ENCODE measurements around the gene ARMC12.
A peak's percentile ranks its signal among the peaks of the same experiment; 100 is the strongest.

ARMC12 gene

GRCh38 chr6:35737413-35738211 is 780 bp downstream of the ARMC12 start:
- DNase-seq = peak; percentile 17

DNA sequence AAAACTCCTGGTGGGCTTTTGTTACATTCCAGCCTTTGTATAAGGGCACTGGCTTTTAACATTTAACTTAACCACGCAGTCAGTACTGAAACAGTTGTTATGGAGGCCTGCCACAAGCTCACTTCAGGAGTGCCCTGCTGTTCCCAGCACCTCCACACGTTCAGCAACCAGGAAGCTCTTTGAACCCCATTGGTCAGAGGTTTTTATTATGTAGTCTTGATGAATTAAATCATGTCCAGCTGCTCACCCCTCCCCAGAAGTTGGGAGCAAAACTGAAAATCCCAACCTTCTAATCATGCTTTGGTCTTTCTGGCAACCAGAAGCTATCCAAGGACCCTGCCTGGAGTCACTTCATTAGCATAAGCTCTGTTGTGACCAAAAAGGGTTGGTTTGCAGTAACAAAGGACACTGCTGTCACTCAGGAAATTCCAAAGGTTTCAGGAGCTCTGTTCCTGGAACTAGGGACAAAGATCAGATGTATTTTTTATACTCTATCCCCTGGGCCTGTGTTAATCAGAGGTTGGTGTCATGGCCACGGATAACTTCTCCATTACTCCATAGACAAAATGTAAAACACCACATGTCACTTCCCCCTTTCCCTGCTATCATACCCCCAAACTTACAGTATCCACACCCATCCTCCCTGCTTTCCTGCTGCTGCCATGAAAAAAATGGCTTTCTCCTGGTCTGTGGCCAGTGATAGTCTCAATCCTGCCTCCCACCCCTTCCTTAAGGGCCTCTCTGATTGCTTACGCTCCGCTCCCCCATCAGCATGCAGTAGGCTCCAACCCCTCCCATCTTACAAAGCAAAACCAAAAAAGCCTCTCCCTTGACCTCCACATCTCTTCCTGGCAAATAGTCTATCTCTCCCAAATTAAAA is 3.1 kb downstream of the ARMC12 start:
- DNase-seq = no peak

- DNase-seq = no peak
Measured at GRCh38 chr6:35742842-35743241, 6.0 kb downstream of the ARMC12 start.

GRCh38 chr6:35745509-35745908 is 8.7 kb downstream of the ARMC12 start:
- DNase-seq = no peak

DNA sequence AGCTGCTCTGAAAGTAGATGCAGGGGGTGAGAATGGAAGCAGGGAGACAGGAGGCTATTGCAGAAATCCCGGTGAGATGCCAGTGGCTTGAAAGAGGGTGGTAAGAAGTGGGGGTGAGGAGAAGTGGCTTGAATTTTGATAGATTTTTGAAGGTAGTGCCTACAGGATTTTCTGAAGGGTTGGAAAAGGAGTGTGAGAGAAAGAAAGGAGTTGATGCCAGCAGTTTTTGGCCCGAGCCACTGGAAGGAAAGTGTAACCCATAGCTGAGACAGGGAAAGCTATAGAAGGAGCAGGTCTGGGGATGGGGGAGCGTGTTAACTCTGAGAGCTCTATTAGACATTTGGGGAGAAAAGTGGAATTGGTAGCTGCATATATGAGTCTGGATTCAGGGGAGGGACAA is 9.7 kb downstream of the ARMC12 start:
- DNase-seq = no peak

DNA sequence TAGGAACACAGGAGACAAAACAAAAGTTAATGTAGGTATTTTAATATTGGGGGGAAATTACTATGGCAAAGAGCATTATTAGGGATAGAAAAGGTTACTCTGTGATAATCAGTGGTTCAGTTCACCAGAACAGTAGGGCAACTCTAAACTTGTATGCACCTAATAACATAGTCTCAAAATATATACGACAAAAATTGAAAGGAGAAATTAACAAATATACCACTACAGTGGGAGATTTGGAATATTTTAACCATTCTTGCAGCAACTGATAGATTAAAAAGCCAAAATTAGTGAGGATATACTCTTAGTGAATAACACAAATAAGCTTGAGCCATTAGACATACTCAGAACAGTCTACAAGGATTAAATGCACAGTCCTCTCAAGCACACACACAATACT is 11.0 kb downstream of the ARMC12 start:
- DNase-seq = no peak

GRCh38 chr6:35750557-35750956 is 13.7 kb downstream of the ARMC12 start:
- DNase-seq = no peak

DNA sequence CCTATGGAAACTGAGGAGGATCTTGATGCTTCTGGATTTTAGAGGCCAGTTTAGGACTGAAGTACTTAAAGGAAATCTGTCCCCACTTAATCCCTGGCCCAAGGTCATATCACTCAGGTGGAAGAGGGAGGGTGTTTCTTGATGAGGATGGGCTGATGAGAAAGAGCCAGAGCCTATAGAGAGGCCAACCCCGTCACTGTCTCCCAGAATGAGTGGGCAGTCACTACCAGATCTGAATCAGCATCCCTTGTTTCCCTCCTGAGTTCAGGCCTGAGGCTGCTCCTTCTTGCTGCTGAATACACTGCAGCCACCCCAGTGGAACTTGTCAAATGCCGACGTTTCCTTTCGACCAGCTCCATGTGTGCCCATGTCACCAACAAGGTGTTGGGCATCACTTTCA is 14.8 kb downstream of the ARMC12 start:
- DNase-seq = no peak

DNA sequence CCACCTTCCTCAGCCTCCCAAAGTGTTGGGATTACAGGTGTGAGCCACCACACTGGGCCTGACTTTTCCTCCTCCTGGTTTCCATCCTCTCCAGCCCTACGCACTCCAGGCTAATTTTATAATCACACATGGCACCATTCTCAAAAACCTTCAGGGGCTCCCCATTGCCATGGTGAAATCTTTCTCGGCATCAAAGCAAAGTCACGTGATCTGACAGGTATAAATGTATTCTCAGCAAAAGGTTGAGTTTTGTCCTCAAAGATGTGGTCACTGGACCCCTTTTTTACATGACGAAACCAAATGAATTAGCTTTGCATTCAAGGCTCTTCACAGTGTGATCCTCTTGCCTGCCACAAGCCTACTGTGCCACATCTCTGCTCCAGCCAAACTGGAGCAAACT is 15.5 kb downstream of the ARMC12 start:
- no peak for DNase-seq

- DNase-seq = no peak
Measured at GRCh38 chr6:35754452-35755277, 17.8 kb downstream of the ARMC12 start.

DNA sequence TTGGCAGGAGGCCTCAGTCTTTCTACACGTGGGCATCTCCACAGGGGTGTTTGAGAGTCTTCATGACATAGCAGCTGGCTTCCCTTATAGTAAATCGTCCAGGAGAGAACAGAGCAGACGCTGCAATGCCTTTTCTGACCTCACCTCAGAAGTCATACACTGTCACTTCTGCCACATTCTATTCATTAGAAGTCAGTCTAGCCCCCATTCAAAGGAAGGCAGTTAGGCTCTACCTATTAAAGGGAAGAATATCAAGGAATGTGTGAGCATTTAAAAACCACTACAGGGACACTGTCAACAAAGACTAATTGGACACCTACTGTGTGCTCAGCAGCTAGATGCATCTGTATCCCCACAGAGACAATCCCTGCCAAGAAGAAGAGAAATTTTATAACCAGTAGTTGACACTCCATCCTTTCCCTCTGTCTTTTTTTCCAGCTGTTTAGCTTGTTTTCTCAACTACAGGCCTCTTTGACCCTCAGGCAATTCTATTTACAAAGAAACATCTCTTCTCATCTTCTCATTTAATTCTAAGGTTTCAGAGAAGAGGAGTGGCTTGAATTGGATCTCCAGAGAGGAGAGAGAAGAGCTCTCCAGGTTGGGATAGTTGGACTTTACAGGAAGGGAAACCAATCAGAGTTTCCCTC is 18.6 kb downstream of the ARMC12 start:
- DNase-seq = no peak

GRCh38 chr6:35757456-35758123 is 20.8 kb downstream of the ARMC12 start:
- DNase-seq = no peak

DNA sequence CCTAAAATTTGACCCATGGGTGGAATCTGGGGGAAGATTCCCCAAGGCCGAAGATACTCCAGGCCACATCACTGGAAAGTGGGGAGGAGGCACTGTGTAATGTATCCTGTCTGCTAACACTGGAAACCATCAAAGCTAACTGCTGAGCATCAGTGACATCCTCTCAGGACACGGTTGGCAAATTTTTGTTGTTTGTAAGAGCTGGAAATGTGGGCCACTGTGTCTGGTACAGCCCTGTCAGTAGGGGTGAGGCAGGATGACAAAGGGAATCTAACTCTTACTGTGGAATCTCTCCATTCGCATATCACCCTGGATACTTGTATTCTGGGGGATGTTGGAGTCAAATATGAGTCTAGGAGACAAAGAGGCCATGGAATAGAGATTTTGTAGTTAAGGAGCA is 22.6 kb downstream of the ARMC12 start:
- DNase-seq = no peak

- no peak for DNase-seq
Measured at GRCh38 chr6:35765739-35766138, 28.9 kb downstream of the ARMC12 start.

DNA sequence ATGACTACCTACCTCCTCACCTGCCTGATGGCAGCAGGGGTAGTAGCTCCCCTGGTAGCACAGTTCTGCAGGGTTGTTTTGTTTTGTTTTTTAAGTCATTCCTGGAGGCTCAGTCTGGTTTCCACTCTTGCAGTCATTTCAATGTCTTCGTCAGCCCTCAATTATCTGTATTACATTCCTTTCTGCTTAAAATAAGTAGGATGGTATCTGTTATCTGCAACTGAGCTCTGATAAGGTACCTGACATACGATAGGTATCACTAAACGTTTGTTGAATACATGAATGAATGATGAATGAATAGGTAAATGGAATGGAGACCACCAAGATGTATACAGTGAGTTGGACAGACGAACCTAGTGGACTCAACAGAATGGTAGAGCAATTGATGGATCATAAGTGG is 32.4 kb downstream of the ARMC12 start:
- DNase-seq = no peak

- DNase-seq = no peak
Measured at GRCh38 chr6:35771343-35771627, 34.5 kb downstream of the ARMC12 start.

- no peak for DNase-seq
Measured at GRCh38 chr6:35774116-35774794, 37.4 kb downstream of the ARMC12 start.

- no peak for DNase-seq
Measured at GRCh38 chr6:35775031-35775430, 38.2 kb downstream of the ARMC12 start.

GRCh38 chr6:35776364-35777215 is 39.8 kb downstream of the ARMC12 start, which contains the start of gene CLPSL2:
TSS of gene CLPSL2 (plus strand) at chr6:35776598. CDS start at chr6:35776619, 21 bp downstream.
- DNase-seq = no peak

GRCh38 chr6:35777356-35778102 is 40.7 kb downstream of the ARMC12 start:
- no peak for DNase-seq

All from NCI-H1048 (cell line).